ENCODE data around the gene SLC6A3.

The SLC6A3 gene

GRCh38 chr5:1406681-1407640 lies 38.3 kb downstream of the SLC6A3 start:
- no peak for DNase-seq (ENCODE audit: low read depth, low spot score)

GRCh38 chr5:1405539-1406530 lies 39.4 kb downstream of the SLC6A3 start:
- no peak for DNase-seq (ENCODE audit: low read depth, low spot score)

GRCh38 chr5:1405121-1405520 lies 40.1 kb downstream of the SLC6A3 start:
- DNase-seq (ENCODE audit: low read depth, low spot score), result no peak

DNA sequence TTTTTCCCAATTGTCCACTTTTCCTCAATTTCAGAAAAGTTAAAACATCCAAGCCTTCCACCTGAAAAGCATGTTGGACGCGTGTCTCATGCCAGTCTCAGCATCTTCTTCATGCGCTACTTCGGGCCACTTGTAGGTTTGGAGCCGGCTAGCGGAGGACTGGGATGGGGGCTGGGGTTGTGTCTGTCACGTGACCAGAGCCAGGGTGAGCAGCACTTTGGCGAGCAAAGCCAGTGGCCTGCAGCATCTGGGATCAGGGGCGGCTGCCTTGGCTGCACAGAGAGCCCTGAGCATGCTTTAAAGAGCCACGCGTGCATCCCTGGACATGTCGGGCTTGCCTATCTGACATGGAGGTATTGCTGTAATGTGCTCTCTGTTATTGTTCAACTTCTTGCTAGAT lies 41.2 kb downstream of the SLC6A3 start:
- no peak for DNase-seq (ENCODE audit: low read depth, low spot score)

DNA sequence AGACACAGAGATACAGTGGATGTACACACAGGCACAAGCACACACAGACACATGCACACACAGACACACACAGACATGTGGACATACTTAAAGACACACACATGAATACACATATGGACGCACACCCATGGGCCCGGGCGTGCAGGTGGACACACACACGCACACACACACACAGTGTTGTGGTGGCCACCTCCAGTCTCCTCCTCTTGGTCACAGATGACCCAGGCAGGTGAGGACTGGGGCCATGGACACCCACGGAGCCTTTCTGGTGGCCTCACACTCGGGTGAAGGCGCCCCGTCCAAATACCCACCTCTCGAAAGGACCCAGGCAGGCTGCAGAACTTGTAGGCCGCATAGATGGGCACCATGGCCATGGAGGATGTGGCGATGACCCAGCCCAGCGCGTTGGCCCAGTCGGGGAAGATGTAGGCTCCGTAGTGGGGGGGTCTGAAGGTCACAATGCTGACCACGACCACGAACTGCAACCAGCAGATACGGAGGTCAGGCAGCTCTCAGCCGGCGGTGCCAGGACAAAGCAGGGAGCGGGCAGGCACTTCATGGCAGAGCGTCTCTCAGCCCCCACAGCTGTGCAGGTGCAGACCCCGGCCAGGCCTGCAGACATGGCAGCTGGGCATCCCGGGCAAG lies 42.5 kb downstream of the SLC6A3 start:
- DNase-seq (ENCODE audit: low read depth, low spot score), result no peak

GRCh38 chr5:1401536-1402138 lies 43.6 kb downstream of the SLC6A3 start:
- DNase-seq (ENCODE audit: low read depth, low spot score), result no peak

DNA sequence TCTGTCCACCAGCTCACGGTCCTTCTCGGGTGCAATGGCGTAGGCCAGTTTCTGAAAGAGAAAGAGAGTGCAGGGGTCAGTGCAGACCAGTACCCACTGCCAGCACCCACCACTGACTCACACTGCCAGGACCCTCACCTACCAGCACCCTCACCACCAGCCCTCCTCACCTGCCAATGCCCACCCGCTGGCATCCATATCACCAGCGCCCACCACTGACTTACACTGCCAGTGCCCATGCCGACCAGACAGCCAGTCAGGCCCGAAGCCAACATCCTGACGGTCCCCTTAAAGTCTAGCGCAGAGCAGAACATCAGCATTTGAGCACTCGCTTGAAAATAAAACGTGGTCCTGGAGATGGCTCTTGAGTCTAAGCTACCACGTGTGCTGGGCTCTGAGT lies 44.3 kb downstream of the SLC6A3 start:
- DNase-seq (ENCODE audit: low read depth, low spot score), result no peak

GRCh38 chr5:1400211-1400855 lies 44.9 kb downstream of the SLC6A3 start:
- no peak for DNase-seq (ENCODE audit: low read depth, low spot score)

DNA sequence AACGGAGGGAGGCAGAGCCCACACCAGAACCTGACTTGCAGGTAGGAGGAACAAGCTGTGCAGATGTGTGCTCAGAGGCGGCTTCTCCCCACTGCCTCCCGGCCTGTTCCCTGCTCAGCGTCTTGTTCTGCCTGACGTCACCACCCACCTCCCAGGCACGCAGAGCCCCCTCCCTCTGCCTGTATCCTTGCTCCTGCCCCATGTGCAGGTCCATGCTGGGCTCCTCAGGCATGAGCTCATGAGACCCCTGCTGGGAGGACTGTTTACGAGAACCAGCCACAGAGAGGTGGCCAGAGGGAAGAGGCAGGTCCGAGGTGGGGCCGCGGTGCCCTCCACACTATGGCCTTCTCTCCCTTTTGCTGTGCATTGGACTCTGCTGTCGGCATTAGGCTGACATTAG lies 45.5 kb downstream of the SLC6A3 start:
- DNase-seq (ENCODE audit: low read depth, low spot score), result no peak

GRCh38 chr5:1396293-1396816 lies 48.9 kb downstream of the SLC6A3 start:
- no peak for DNase-seq (ENCODE audit: low read depth, low spot score)

DNA sequence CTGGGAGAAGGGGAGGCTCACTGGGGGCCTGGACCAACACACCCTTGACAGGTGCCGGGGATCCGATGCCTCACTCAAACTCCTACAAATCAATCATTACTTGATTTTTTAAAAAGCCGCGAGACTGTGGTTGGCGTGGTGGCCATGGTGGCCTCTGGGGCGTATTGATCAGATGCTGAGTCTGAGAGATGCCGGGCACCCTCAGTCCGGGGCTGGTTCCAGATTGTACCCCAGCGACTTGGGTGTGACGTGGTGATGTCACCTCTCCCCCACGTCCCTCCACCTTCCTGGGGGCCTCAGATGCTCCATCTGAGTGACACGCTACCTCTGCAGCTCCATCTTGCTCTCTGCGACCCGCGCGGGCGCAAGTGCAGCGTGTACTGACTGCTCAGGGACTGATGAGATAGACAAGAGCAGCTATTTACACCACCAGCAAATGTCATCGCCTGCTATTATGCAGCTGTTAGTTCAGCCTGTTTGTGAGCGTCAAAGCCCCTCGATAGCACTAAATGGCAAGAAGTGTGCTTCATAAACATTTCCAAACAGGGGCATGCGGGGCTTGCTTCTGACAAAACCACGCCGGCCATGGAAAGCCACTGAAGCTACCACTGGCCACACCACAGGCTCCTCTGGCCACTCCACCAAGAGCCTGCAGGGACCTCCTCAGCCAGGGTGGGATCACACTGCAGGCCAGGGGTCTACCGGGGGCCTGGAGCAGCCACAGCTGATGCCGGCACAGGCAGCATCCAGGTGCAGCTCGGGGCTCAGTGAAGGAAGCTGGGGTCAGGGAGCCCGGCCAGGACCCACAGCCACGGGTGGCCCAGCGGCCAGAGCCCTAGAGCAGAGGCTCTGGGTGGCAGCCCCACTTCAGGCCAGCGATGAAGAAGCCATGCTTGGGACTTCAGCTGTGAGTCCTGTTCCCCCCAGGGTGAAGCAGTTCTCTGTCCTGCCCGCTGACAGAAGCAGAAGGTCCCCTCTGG lies 50.1 kb downstream of the SLC6A3 start:
- no peak for DNase-seq (ENCODE audit: low read depth, low spot score)

GRCh38 chr5:1393571-1394501 lies 51.4 kb downstream of the SLC6A3 start:
- DNase-seq (ENCODE audit: low read depth, low spot score), result no peak

DNA sequence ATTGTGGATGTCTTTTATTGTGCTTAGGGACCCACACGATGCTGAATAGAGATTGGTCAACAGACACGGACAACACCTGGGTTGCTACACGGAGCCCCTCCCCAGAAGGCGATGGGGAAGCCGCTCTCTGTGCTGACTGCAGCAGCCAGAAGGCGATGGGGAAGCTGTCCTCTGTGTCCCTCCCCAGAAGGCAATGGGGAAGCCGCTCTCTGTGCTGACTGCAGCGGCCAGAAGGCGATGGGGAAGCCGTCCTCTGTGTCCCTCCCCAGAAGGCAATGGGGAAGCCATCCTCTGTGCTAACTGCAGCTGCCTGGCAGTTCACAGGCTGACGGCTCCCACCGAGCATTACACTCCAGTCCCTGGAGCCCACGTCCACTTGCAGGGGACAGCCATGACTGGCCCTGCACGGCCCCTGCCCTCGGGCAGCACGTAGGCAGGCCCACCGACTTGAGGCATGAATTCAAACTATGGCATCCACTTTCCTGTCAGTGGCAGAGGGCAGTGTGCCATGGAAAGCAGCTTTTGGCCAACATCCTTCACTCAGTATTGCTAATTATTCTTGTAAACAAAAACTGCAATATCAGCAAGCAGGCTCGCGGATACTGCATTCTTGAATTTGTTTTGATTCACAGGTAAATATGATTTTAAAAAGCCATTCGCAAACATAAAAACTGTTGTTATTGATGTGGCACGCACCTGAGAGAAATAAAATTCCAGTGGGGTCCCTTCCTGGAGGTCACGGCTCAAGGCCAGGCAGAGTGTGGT lies 52.3 kb downstream of the SLC6A3 start:
- DNase-seq (ENCODE audit: low read depth, low spot score), result no peak

- no peak for DNase-seq (ENCODE audit: low read depth, low spot score)
Observed at GRCh38 chr5:1392261-1392660, 53.0 kb downstream of the SLC6A3 start.

DNA sequence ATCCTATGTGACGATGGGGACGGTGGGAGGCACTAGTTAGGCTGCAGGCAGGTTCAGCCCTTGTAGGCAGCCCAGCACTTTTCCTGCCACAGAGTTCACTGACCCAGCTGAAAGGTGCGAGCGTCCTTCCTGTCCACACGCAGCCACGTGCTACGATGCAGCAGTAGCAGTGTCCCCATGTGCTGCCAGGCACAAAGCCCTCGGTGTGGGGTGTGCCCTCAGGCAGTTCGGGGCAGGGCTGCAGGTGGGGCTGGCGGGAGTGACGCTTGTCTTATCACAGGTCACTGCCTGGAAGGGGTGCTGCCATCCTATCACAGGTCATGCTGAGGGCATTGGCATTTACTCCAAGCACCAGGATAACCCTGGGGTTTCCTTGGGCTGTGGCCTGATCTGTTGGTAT lies 53.5 kb downstream of the SLC6A3 start:
- no peak for DNase-seq (ENCODE audit: low read depth, low spot score)

GRCh38 chr5:1390861-1391600 lies 54.2 kb downstream of the SLC6A3 start:
- DNase-seq (ENCODE audit: low read depth, low spot score), result no peak

DNA sequence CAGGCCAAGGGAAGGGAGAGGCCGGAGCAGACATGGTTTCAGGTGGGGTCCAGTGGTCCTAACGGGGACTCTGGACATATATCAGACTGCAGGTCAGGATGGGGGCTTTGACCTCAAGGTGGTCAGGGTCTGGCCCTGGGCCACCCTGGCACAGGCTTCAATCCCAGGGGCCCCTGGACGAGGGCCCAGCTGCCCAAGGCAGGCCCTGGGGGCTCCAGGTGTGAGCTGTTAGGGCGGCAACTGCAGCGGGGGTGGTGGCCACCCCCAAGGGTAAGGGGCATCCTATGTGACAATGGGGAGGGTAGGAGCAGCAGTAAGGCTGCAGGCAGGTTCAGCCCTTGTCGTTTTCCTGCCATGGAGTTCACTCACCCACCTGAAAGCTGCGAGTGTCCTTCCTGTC lies 54.9 kb downstream of the SLC6A3 start:
- no peak for DNase-seq (ENCODE audit: low read depth, low spot score)
